Superior temporal gyrus (tissue), 1 donor: ENCODE data around the gene GSG1L2.

Experiments
- DNase-seq: peaks from one replicate; pipeline ENCODE4 v3.0.0-alpha.2; 2016; ENCODE audit errors: extremely low spot score

Gene GSG1L2

DNA sequence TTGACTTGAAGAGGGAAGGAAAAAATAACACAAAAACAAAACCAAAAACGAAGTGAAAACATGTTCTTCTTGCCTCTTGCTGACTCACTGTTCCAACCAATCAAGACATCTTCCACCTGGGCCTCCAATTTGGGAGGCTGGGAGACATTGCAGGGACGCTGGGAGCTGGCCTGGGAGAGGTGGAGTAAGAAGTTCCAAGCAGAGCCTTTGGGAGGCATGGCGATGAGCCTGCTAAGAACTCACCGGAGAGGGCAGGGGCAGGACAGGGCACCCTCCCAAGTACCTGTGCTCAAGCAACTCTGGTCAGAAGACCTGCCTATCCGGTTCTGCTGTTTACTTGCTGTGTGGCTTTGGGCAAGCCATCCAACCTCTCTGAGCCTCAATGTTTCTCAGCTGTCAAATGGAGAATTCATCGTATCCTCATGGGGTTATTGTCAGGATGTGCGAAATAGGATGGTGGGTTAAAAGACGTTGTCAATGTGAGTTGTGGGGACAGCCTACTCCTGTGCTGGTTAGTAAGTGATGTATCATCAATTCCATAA lies 3.0 kb upstream of the GSG1L2 start:
- DNase-seq = no peak

DNA sequence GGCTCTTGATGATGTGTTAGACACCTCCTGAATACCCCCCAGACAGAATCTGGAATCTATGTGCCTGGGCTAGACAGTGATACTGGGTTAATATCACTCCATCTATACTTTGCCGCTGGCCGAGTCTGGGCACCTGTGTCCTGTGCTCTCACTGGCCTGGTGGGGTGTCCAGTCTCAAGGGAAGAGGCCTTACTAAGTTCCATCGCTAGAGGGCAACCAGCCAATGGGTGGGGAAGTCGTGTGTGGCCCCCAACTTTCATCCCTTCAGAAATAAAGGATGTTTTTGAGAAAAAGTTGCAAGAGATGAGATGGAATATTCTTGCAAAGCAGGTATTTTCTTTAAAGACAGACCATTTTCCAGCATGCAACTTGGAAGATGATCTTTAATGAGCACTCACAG lies 2.2 kb upstream of the GSG1L2 start:
- DNase-seq = no peak

- no peak for DNase-seq
These were observed 1.4 kb downstream of the GSG1L2 start for GRCh38 chr17:9820448-9820847.

GRCh38 chr17:9818760-9819159 lies 3.1 kb downstream of the GSG1L2 start:
- DNase-seq = no peak

- DNase-seq = peak; percentile 48
These were observed 4.8 kb downstream of the GSG1L2 start for GRCh38 chr17:9817086-9817485.

GRCh38 chr17:9816472-9816871 lies 5.4 kb downstream of the GSG1L2 start:
- DNase-seq = no peak

- DNase-seq = no peak
These were observed 7.4 kb downstream of the GSG1L2 start for GRCh38 chr17:9814337-9814945.

DNA sequence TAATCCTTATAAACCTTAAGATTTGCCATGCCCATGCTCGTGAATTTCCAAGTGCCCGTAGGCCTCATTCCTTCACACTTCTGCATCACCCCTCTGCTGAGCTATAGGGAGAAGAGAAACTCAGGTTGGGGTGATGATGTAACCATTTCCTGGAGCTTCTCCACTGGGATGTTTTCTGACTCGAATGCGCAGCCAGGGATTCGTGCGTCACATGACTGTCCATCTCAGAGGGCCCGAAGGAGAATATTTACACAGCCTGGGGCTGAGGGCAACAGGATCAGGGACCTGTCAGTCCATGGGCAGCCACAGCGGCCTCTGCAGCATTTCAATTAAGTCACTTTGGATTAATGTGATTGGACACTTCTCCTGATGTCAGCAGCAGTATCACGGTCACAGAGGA lies 8.7 kb downstream of the GSG1L2 start:
- DNase-seq = no peak

DNA sequence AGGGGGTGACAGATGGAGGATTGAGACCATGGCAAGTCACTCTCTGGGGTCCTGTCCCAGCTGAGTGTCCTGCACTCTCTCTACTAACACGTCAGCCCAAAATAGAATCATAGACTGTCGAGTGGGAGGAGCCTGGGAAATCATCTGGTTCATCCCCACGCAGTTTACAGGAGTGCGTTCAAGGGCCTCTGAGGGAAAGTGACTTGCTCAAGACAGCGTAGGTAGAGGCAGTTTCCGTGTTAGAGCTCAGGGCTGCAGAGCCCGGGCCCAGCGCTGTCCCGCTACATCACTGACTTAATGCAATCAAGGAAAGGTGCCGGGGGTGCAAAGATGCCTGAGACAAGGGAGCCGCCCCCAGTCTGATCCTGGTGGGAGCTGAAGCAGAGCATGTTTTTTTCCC lies 10.3 kb downstream of the GSG1L2 start:
- no peak for DNase-seq

DNA sequence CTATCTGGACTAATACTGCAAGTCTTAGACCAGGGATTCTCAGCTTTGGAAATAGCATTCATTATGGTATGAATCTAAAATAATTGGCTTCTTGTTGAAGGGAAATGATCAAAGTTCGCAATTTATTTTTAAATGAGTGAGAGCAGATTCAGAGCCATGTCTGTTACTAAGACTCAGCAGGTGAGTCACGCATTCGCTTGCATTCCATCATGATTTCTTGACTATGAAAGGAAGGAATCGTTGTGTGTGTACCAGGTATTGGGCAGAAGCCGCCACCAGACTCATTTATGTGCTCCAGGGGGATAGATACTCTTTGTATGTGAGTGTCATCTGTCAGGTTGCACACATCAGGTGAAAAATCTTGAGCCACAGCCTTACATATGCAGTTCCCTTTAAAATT lies 10.8 kb downstream of the GSG1L2 start:
- DNase-seq = no peak

DNA sequence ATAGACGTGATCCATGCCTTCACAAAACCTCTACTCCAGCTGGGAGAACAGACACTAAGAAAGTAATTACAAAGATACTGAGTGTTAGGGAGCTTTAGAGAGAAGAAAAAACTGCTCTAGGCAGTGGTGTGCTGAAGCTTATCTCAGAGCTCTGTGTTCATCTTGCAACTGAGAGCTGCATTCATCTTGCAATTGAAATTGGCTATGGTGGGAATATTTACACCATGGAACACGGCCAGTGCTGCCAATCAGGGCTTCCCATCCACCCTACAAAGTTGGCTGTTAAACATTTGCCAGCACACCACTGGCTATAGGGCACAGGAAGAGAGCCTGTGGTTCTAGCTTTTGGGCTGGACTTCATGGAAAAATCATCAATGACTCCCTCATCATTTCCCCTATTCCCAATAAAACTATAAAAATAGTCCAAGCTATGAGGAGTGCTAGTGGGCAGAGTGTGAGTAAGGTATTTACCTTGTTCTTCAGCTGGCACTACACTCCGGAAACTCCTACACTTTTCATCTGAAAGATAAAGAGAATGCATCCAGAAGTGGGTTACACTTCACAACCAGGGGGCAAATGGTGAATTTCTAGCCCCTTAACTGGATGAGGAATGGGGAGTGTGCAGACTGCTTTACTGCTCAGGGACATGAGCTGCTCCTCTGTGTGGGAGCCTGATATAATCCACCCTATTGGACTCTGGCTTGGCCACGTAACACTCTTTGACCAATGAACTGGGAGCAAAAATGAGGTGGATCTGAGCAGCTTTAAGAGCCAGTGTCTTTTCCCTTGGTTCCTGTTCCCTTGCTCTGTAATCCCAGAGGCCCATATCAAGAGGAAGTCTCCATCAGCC lies 11.6 kb downstream of the GSG1L2 start:
- DNase-seq = no peak

- no peak for DNase-seq
These were observed 12.5 kb downstream of the GSG1L2 start for GRCh38 chr17:9809409-9809808.

DNA sequence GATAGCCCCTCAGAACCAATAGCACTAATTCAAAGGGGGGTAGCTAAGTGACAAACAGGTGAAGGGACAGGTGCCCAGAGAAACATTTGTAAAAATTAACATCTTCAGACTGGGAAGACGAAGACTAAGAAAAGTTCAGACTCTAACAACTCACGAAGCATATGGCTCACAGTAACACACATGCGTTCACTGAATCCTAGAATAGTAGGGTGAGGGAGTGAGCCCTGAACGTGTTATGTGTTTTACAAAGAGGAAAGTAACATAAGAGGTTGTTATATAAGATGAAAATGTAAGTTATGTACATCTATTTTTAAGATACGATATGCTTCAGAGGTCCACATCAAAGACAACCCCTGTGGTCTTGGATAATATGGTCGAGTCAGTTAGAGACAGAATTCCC lies 15.2 kb downstream of the GSG1L2 start:
- DNase-seq = peak; percentile 69

GRCh38 chr17:9805769-9806168 lies 16.1 kb downstream of the GSG1L2 start:
- no peak for DNase-seq

GRCh38 chr17:9802697-9803096 lies 19.2 kb downstream of the GSG1L2 start:
- DNase-seq = no peak

GRCh38 chr17:9802294-9802693 lies 19.6 kb downstream of the GSG1L2 start:
- DNase-seq = no peak

DNA sequence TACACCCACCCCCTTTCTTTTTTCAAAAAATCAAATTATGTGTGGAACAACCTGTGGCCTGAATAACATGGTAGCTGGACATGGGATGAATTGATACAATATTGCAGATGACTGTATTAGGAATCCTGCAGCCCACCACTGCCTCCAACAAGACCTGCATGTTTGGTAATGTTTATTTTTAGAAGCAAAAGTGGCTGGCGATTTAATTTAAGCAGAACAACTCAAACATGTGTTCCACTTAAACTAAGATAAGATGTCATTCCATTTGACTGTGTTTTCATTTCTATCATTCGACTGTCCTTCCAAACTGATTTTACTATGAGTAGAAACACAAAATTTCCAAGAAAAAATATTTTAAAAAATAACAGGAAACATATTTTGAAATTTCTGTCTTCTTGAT lies 20.4 kb downstream of the GSG1L2 start:
- DNase-seq = no peak

GRCh38 chr17:9798724-9799123 lies 23.2 kb downstream of the GSG1L2 start:
- no peak for DNase-seq

DNA sequence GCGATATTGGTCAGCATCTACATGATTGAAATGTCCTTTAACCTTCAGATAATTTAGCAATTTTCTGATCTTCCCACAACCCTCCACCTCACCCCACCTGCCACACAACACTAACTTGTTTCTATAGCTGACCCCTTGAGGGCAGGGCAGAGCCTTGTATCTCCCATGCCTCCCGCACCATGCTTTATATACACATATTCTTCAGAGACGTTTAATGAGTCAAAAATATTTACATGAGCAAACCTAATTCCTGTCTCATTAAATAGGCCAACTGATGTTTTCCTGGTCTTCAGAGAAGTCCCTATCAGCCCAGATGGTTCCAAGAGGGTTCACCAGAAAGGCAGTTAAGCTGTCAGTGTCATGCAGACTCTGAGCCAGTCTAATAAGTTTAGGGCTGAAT lies 23.9 kb downstream of the GSG1L2 start:
- DNase-seq = no peak

DNA sequence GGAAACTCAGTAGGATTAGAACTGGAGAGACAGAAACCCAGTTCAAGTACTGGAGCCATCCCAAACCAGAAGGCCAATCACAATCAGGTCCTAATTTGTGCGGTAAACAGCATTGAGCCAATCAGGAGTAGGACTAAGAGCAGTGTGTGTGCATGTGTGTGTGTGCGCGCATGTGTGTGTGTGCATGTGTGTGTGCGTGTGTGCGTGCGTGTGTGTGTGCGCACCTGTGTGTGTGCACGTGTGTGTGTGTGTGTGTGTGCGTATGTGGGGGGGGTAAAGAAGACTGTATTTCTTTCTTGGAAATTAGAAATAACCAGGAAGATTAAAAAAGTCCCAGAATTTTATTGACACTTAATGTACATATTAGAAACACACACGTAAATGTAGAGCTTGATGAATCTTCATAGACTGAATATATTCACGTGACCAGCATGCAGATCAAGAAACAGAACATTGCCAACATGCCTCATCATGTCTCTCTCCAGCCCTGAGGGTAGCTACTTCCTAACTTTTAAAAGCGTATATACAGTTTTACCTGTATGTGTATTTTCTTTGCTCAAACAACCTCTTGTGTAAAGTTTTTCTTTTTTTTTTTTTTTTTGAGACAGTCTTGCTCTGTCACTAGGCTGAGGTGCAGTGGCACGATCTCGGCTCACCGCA lies 29.6 kb downstream of the GSG1L2 start:
- no peak for DNase-seq

DNA sequence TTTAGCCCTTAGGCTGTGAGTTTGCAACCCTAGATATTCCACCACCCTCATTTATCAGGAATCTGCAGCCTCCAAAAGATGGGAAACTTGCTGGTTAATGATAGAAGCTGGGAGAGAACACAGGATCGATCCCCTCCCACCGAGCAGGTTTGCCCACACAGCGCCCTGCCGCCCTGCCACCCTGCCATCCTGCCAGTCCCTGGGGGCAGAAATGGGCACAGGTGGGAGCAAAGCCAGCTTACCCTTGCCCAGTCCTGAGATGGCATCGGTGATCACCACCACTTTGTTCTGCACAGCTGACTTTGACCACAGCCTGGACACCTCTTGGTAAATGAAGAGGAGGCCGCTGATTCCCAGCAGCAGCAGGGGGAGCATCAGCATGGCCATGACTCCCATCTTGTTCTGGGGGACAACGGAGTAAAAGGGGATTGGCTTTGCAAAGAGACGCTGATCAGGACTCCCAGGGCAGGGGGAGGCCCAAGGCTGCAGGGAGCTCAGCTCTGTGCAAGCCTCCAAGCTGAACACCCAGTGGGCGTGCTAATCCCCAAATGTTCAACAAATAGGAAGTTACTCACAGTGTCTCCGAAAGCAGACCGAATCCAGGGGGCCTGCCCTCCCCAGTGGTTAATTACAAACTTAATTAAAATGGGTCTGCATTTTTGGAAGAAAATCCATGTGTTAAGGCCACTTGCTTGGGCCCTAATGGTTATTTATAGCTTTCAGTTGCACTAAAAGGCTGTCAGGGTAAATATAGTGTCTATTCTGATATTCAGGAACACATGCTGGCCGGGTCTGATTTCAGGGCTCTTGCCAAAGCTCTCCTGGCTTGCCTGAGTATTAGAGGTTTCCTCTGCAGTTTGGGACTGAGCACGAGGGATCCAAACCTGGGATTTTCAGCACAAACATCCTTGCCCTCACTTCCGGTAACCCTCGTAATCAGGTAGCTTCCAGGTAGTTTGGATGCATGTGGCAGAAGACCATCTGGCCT lies 30.7 kb downstream of the GSG1L2 start, which contains the start of gene DHRS7C:
Gene DHRS7C (minus strand): TSS at position 704 of the 988 bp plus-strand sequence. CDS start 308 bp downstream, at position 396.
- DNase-seq = no peak
